Endothelial cell of umbilical vein (primary cell): ENCODE data around the gene HEBP1. TPM values are rescaled to one million over a fixed set of nuclear protein-coding genes. Genes with fewer than 3 reads are reported as not detected.

Experiments
- BruUV-seq: library from RNA; stranded (reverse); fragments of 400-500 nt; replicated peaks from 2 replicates; lab custom pipeline; 2021; lab: Mats Ljungman, UMichigan
- CTCF ChIA-PET: fragments of 300-600, 350-600 bp; sonication (Branson Sonifier 250); formaldehyde crosslinking; loops from one replicate; lab custom pipeline; 2021; ENCODE audit warnings: antibody characterized with exemption, inconsistent platforms; lab: Charles Lee
- POLR2A ChIA-PET: fragments of 300-600, 350-600 bp; sonication (Branson Sonifier 250); formaldehyde crosslinking; loops from one replicate; lab custom pipeline; 2021; ENCODE audit warnings: antibody characterized with exemption, inconsistent platforms; lab: Charles Lee
- DNase-seq: peaks from one replicate; pipeline ENCODE4 v3.0.0-alpha.2; 2011; ENCODE audit warnings: low read depth, low spot score
- FAIRE-seq: peaks from 2 replicates; lab custom pipeline; 2011; peaks lifted over from hg19 to GRCh38; lab: Jason Lieb, UNC
- H2AFZ ChIP-seq: 2 replicates; pipeline ENCODE4 v1.6.0; 2012; ENCODE audit warnings: low read depth, low read length, control low read depth, inconsistent platforms
- H3K27ac ChIP-seq: 2 replicates; pipeline ENCODE4 v1.5.1; 2011; ENCODE audit warnings: low read depth, mild to moderate bottlenecking, control low read depth, low read length, moderate library complexity; ENCODE audit not compliant: insufficient read depth
- H3K27me3 ChIP-seq, 2 experiments: 2 replicates each; pipeline versions ENCODE4 v1.6.0 to v1.6.1; 2011; ENCODE audit warnings: low read length in 2 of 2, mixed read lengths in 1 of 2; ENCODE audit not compliant: control insufficient read depth in 2 of 2, insufficient read depth in 2 of 2
- H3K36me3 ChIP-seq, 2 experiments: 2 replicates in 1 of 2; 3 replicates in 1 of 2; pipeline ENCODE4 v1.5.1; 2011; ENCODE audit warnings: low read length in 2 of 2, mild to moderate bottlenecking in 1 of 2, moderate library complexity in 1 of 2; ENCODE audit not compliant: control insufficient read depth in 2 of 2, insufficient read depth in 2 of 2; ENCODE audit errors: extremely low read depth in 1 of 2
- H3K4me1 ChIP-seq: 3 replicates; pipeline ENCODE4 v1.5.1; 2011; ENCODE audit warnings: mild to moderate bottlenecking, low read length; ENCODE audit not compliant: control insufficient read depth, insufficient read depth; ENCODE audit errors: extremely low read depth
- H3K4me2 ChIP-seq: 2 replicates; pipeline ENCODE4 v1.6.1; 2011; ENCODE audit warnings: low read length, control low read depth, mixed read lengths; ENCODE audit not compliant: insufficient read depth
- H3K4me3 ChIP-seq, 3 experiments: fragments of 200-600 bp in 1 of 3; sonication (generic), shearing (Covaris generic) in 1 of 3; replicated peaks in 1 of 3; 2 replicates each; pipeline ENCODE4 v1.5.1; 2011 to 2016; ENCODE audit warnings: control low read depth in 3 of 3, low read length in 3 of 3, mild to moderate bottlenecking in 2 of 3, inconsistent platforms in 1 of 3, low read depth in 1 of 3, moderate library complexity in 1 of 3; ENCODE audit not compliant: insufficient read depth in 1 of 3
- H3K79me2 ChIP-seq: 2 replicates; pipeline ENCODE4 v1.6.0; 2012; ENCODE audit warnings: low read length, inconsistent platforms; ENCODE audit not compliant: control insufficient read depth, insufficient read depth
- H3K9ac ChIP-seq: replicated peaks from 2 replicates; pipeline ENCODE3; 2011; ENCODE audit warnings: low read length, control low read depth; ENCODE audit not compliant: insufficient read depth; ENCODE audit errors: extremely low read depth
- H3K9me1 ChIP-seq: replicated peaks from 3 replicates; pipeline ENCODE4 v1.6.0; 2011; ENCODE audit warnings: mild to moderate bottlenecking, low read length; ENCODE audit not compliant: control insufficient read depth, insufficient read depth; ENCODE audit errors: extremely low read depth
- H3K9me3 ChIP-seq: replicated peaks from 2 replicates; pipeline ENCODE4 v1.5.1; 2012; ENCODE audit warnings: low read length, inconsistent platforms; ENCODE audit not compliant: control insufficient read depth, insufficient read depth
- H4K20me1 ChIP-seq: replicated peaks from 2 replicates; pipeline ENCODE3; 2011; ENCODE audit warnings: mild to moderate bottlenecking, low read length; ENCODE audit not compliant: control insufficient read depth, insufficient read depth; ENCODE audit errors: extremely low read depth
- EZH2 ChIP-seq: IDR thresholded peaks from 2 replicates; pipeline ENCODE4 v1.6.1; 2012; ENCODE audit warnings: borderline replicate concordance, low read depth, mild to moderate bottlenecking, moderate library complexity, low read length, inconsistent platforms; ENCODE audit not compliant: severe bottlenecking
- FOS ChIP-seq: IDR thresholded peaks from 2 replicates; pipeline ENCODE4 v1.6.1; 2011; ENCODE audit warnings: mild to moderate bottlenecking, low read length, moderate library complexity, borderline replicate concordance; ENCODE audit not compliant: insufficient read depth
- GATA2 ChIP-seq: IDR thresholded peaks from 2 replicates; pipeline ENCODE4 v1.7.0; 2011; ENCODE audit warnings: low read depth, mild to moderate bottlenecking, moderate library complexity, mixed read lengths, low read length; ENCODE audit not compliant: insufficient read length, insufficient read depth
- JUN ChIP-seq: IDR thresholded peaks from 2 replicates; pipeline ENCODE4 v1.6.1; 2011; ENCODE audit warnings: borderline replicate concordance, low read depth; ENCODE audit not compliant: insufficient read length, insufficient read depth
- MAX ChIP-seq: IDR thresholded peaks from 2 replicates; pipeline ENCODE4 v1.6.1; 2011; ENCODE audit not compliant: insufficient read depth, insufficient read length
- MYC ChIP-seq: IDR thresholded peaks from one replicate; pipeline ENCODE4 v1.6.1; 2011; ENCODE audit warnings: mild to moderate bottlenecking, low read depth, low read length
- POLR2A ChIP-seq: IDR thresholded peaks from 2 replicates; pipeline ENCODE4 v1.6.1; 2012; ENCODE audit warnings: low read depth, mild to moderate bottlenecking, control low read depth, low read length
- POLR2AphosphoS5 ChIP-seq: IDR thresholded peaks from 2 replicates; pipeline ENCODE4 v1.6.1; 2012; ENCODE audit warnings: low read depth, mild to moderate bottlenecking, control low read depth, low read length, moderate library complexity; ENCODE audit not compliant: insufficient read depth
- dilution Hi-C: fragments of 300-500 bp; cut with MboI; formaldehyde crosslinking; loops from one replicate; pipeline ENCODE4 v1.15.0; 2019; ENCODE audit warnings: low sequenced_read_pairs; ENCODE audit not compliant: extremely low pct_ligation_motif_present
- intact Hi-C: fragments of 100-400 bp; cut with micrococcal nuclease; formaldehyde crosslinking; loops from one replicate; pipeline ENCODE4 v1.10.0; 2022
- polyA plus RNA-seq, 4 experiments: library from polyadenylated mRNA; depleted of rRNA in 3 of 4; stranded (reverse) in 3 of 4; unstranded in 1 of 4; fragments of >200 nt; gene quantifications; 2 replicates each; pipeline versions ENCODE4 v1.2.1 to v1.2.3, GENCODE V29; 2011 to 2012; ENCODE audit warnings: missing spikeins in 1 of 4
- total RNA-seq: library from RNA; stranded (reverse); gene quantifications from 2 replicates; pipeline ENCODE4 v1.2.3, GENCODE V29; 2021
- TF ChIP-seq, protein P1 (sequence below), 2 donors: IDR thresholded peaks; 1 replicate in 1 of 2; 2 replicates in 1 of 2; pipeline ENCODE4 v1.5.1; 2011; ENCODE audit warnings: low read length in 2 of 2, mild to moderate bottlenecking in 2 of 2, moderate library complexity in 2 of 2, control low read depth in 1 of 2, inconsistent platforms in 1 of 2, low read depth in 1 of 2; ENCODE audit not compliant: insufficient read depth in 1 of 2; ENCODE audit errors: extremely low read depth in 1 of 2

The HEBP1 gene
- total and polyA plus RNA-seq, 2 donors (not counting 3 experiments of a cell fraction or from before 2014, with no cell fraction given), result 23.1 to 59.5 TPM

GRCh38 chr12:13045816-13046215, 45.8 kb upstream of the HEBP1 start:
- Histone ChIP-seq H3K4me2 (no peak overlapping the region), H3K27me3 (peaks cover 2% of the 10 kb centered on the region in 2 experiments), H3K9ac (no peak overlapping the region), H3K36me3 (no peaks in the 10 kb centered on the region), H4K20me1 (no peaks in the 10 kb centered on the region), H3K79me2 (no peaks in the 10 kb centered on the region), H3K4me1 (peaks cover 16% of the 10 kb centered on the region), H3K4me3 (no peak overlapping the region), H3K9me3 (no peaks in the 10 kb centered on the region), H3K9me1 (no peaks in the 10 kb centered on the region), H3K27ac (no peak overlapping the region), H2AFZ (no peak overlapping the region)
- ChIA-PET CTCF (interaction anchor here (1.1 to 3.0 kb wide), 11 partner anchors 11 to 189 kb away, joined by 3 to 20 read pairs (median 5); no protein-coding TSS in a partner anchor), POLR2A (no interaction called here)
- FAIRE-seq (no peak), DNase-seq (no peak)
- TF ChIP-seq MYC, result no peak
- BruUV-seq, result no TSS peak
- dilution Hi-C loops (no loop called here), intact Hi-C loops (loop anchor here (2.0 kb wide), 1 partner anchor 53 kb away; no protein-coding TSS in a partner anchor)

DNA sequence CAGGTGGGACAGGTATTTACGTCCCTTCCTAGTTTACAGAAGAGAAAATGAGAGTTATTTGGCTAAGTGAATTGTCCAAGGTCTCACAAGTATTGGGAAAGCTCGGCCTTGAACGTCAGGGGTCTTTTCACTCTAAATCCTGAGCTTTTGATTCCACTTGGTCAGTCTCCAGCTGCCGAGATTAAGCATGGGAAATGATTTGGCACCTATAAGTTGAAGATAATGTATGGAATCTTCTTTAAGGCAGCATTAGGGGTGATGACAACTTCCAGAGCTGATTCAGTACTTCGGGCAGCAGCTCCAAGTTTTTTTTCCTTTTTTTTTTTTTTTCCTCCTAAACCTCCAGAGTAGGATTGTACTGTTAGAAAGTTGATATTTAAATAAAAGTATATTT, 44.8 kb upstream of the HEBP1 start:
- FAIRE-seq (no peak), DNase-seq (no peak)
- Histone ChIP-seq H3K9me1 (no peaks in the 10 kb centered on the region), H3K4me2 (peak overlapping the region; percentile 99), H3K9me3 (no peaks in the 10 kb centered on the region), H3K27ac (no peak overlapping the region), H3K79me2 (no peaks in the 10 kb centered on the region), H3K4me3 (peak overlapping the region; percentile 66 to 85 (median 79)), H2AFZ (peak overlapping the region; percentile 100), H3K36me3 (no peaks in the 10 kb centered on the region), H3K9ac (peak overlapping the region; percentile 59), H3K4me1 (peaks cover 12% of the 10 kb centered on the region), H3K27me3 (peaks cover 2% of the 10 kb centered on the region in 2 experiments), H4K20me1 (no peaks in the 10 kb centered on the region)
- TF ChIP-seq POLR2AphosphoS5, result no peak
- TF ChIP-seq GATA2, result no peak
- TF ChIP-seq POLR2A, result no peak
- TF ChIP-seq, protein P1, sequence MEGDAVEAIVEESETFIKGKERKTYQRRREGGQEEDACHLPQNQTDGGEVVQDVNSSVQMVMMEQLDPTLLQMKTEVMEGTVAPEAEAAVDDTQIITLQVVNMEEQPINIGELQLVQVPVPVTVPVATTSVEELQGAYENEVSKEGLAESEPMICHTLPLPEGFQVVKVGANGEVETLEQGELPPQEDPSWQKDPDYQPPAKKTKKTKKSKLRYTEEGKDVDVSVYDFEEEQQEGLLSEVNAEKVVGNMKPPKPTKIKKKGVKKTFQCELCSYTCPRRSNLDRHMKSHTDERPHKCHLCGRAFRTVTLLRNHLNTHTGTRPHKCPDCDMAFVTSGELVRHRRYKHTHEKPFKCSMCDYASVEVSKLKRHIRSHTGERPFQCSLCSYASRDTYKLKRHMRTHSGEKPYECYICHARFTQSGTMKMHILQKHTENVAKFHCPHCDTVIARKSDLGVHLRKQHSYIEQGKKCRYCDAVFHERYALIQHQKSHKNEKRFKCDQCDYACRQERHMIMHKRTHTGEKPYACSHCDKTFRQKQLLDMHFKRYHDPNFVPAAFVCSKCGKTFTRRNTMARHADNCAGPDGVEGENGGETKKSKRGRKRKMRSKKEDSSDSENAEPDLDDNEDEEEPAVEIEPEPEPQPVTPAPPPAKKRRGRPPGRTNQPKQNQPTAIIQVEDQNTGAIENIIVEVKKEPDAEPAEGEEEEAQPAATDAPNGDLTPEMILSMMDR (IDR thresholded peaks at IDR 0.05; ENCODE audit: extremely low read depth in 1 of 2, insufficient read depth in 1 of 2, low read depth in 1 of 2, low read length in 2 of 2), result no peak
- no peak for TF ChIP-seq FOS
- no peak for TF ChIP-seq MYC
- no peak for TF ChIP-seq EZH2
- no peak for TF ChIP-seq MAX
- TF ChIP-seq JUN, result no peak
- BruUV-seq, result no TSS peak
- dilution Hi-C loops, result no loop called here
- ChIA-PET POLR2A (interaction anchor here (1.0 kb wide), 1 partner anchor 152 kb away, joined by 4 read pairs; the partner anchor contains the start of gene EMP1), CTCF (interaction anchor here (0.6 to 3.0 kb wide), 24 partner anchors 10 to 190 kb away, joined by 3 to 20 read pairs (median 3); partner anchors contain the start of gene EMP1)
- intact Hi-C loops, result loop anchor here (1.0 to 2.0 kb wide), 2 partner anchors 45 to 54 kb away; partner anchors contain the start of gene HEBP1
